Measurements from ENCODE around the gene FRMD5. TPM values are rescaled to one million over a fixed set of nuclear protein-coding genes. Genes with fewer than 3 reads are reported as not detected.

Gene FRMD5
- total RNA-seq, 2 donors from 2014 or later = 3.6 to 7.0 TPM

- H3K9ac ChIP-seq (ENCODE audit: extremely low read depth, low read length, poor library complexity, severe bottlenecking) = no peak overlapping the region
- Mint-ChIP-seq H3K4me3 (no peak overlapping the region), H3K4me1 (peaks cover 15% of the 10 kb centered on the region), H3K27ac (no peak overlapping the region), H3K27me3 (ENCODE audit: insufficient read depth) (no peaks in the 10 kb centered on the region), H3K36me3 (ENCODE audit: low read depth) (no peaks in the 10 kb centered on the region), H3K9me3 (no peaks in the 10 kb centered on the region)
- no peaks in the 10 kb centered on the region for H3K27me3 ChIP-seq (ENCODE audit: control insufficient read depth, insufficient read depth, low read length, poor library complexity, severe bottlenecking)
- no peak overlapping the region for H3K27ac ChIP-seq (ENCODE audit: low read depth, low read length)
- 88 to 95% methylated on average over 4 of the region's 4 CpGs for WGBS, 2 experiments (ENCODE audit: insufficient coverage in 1 of 2, insufficient read length in 1 of 2)
- H3K4me1 ChIP-seq (ENCODE audit: control insufficient read depth, insufficient read depth, low read length) = peaks cover 6% of the 10 kb centered on the region
- H3K9me3 ChIP-seq (ENCODE audit: control insufficient read depth, low read length) = no peaks in the 10 kb centered on the region
- DNase-seq = no peak
- H3K36me3 ChIP-seq (ENCODE audit: control insufficient read depth, insufficient read depth, low read length) = no peaks in the 10 kb centered on the region
- no peak overlapping the region for H3K4me3 ChIP-seq (ENCODE audit: low read length)
- TF ChIP-seq CTCF (conservative IDR thresholded peaks at IDR 0.05) = no peak
Observed at GRCh38 chr15:43908516-43909050, 286.5 kb downstream of the FRMD5 start.

GRCh38 chr15:43905755-43906154, 289.3 kb downstream of the FRMD5 start:
- Mint-ChIP-seq H3K4me1 (peaks cover 37% of the 10 kb centered on the region), H3K9me3 (no peaks in the 10 kb centered on the region), H3K27ac (no peak overlapping the region), H3K4me3 (no peak overlapping the region), H3K27me3 (ENCODE audit: insufficient read depth) (no peaks in the 10 kb centered on the region), H3K36me3 (ENCODE audit: low read depth) (no peaks in the 10 kb centered on the region)
- DNase-seq = no peak
- no peaks in the 10 kb centered on the region for H3K36me3 ChIP-seq (ENCODE audit: control insufficient read depth, insufficient read depth, low read length)
- no peaks in the 10 kb centered on the region for H3K27me3 ChIP-seq (ENCODE audit: control insufficient read depth, insufficient read depth, low read length, poor library complexity, severe bottlenecking)
- no peak for TF ChIP-seq CTCF (conservative IDR thresholded peaks at IDR 0.05)
- peaks cover 17% of the 10 kb centered on the region for H3K4me1 ChIP-seq (ENCODE audit: control insufficient read depth, insufficient read depth, low read length)
- H3K4me3 ChIP-seq (ENCODE audit: low read length) = no peak overlapping the region
- no peak overlapping the region for H3K9ac ChIP-seq (ENCODE audit: extremely low read depth, low read length, poor library complexity, severe bottlenecking)
- 92 to 95% methylated on average over 7 of the region's 7 CpGs for WGBS, 2 experiments (ENCODE audit: insufficient coverage in 1 of 2, insufficient read length in 1 of 2)
- no peaks in the 10 kb centered on the region for H3K9me3 ChIP-seq (ENCODE audit: control insufficient read depth, low read length)
- H3K27ac ChIP-seq (ENCODE audit: low read depth, low read length) = no peak overlapping the region

GRCh38 chr15:43903864-43904290, 291.2 kb downstream of the FRMD5 start:
- H3K9ac ChIP-seq (ENCODE audit: extremely low read depth, low read length, poor library complexity, severe bottlenecking) = no peak overlapping the region
- H3K36me3 Mint-ChIP-seq (ENCODE audit: low read depth) = no peaks in the 10 kb centered on the region
- no peaks in the 10 kb centered on the region for H3K9me3 ChIP-seq (ENCODE audit: control insufficient read depth, low read length)
- H3K27ac ChIP-seq (ENCODE audit: low read depth, low read length) = no peak overlapping the region
- H3K4me1 Mint-ChIP-seq = peaks cover 37% of the 10 kb centered on the region
- H3K27me3 ChIP-seq (ENCODE audit: control insufficient read depth, insufficient read depth, low read length, poor library complexity, severe bottlenecking) = no peaks in the 10 kb centered on the region
- no peaks in the 10 kb centered on the region for H3K27me3 Mint-ChIP-seq (ENCODE audit: insufficient read depth)
- no peak overlapping the region for H3K4me3 Mint-ChIP-seq
- H3K36me3 ChIP-seq (ENCODE audit: control insufficient read depth, insufficient read depth, low read length) = no peaks in the 10 kb centered on the region
- WGBS, 2 experiments (ENCODE audit: insufficient coverage in 1 of 2, insufficient read length in 1 of 2) = 13 to 16% methylated on average over 3 to 8 of the region's 8 CpGs
- no peaks in the 10 kb centered on the region for H3K9me3 Mint-ChIP-seq
- H3K4me1 ChIP-seq (ENCODE audit: control insufficient read depth, insufficient read depth, low read length) = peaks cover 17% of the 10 kb centered on the region
- H3K4me3 ChIP-seq (ENCODE audit: low read length) = no peak overlapping the region
- peak; percentile 95 for DNase-seq
- TF ChIP-seq CTCF (conservative IDR thresholded peaks at IDR 0.05) = peak; percentile 96
- H3K27ac Mint-ChIP-seq = peak overlapping the region; percentile 82

Measured in endodermal cell (in vitro differentiated cells).